GM23248 (cell line): Measurements from ENCODE around the gene ERC2.

Source experiments
- EZH2 ChIP-seq: fragments of 200-600 bp; sonication (generic); IDR thresholded peaks from 2 replicates; pipeline ENCODE4 v1.6.1; 2018; ENCODE audit warnings: antibody characterized with exemption, mild to moderate bottlenecking; ENCODE audit not compliant: insufficient read depth, poor library complexity, severe bottlenecking
- EZH2phosphoT487 ChIP-seq: fragments of 200-600 bp; sonication (generic); IDR thresholded peaks from 2 replicates; pipeline ENCODE4 v1.6.1; 2018; ENCODE audit warnings: antibody characterized with exemption, moderate library complexity, mild to moderate bottlenecking, low read depth; ENCODE audit not compliant: insufficient read depth

GRCh38 chr3:55595420-55595819 lies 872.8 kb downstream of the ERC2 start:
- TF ChIP-seq EZH2, result no peak
- TF ChIP-seq EZH2phosphoT487, result no peak
